Uterus (tissue), 2 donors: ENCODE results near the gene DNASE1L1.

Experiments
- POLR2A ChIP-seq, 2 donors: fragments of 450-650 bp; IDR thresholded peaks; one replicate each; pipeline ENCODE4 v1.6.1; 2016; ENCODE audit warnings: antibody characterized with exemption in 2 of 2, mild to moderate bottlenecking in 1 of 2, moderate library complexity in 1 of 2
- TF ChIP-seq, protein P1 (sequence below), 4 experiments: fragments of 200-600 bp in 2 of 4; fragments of 450-650 bp in 2 of 4; sonication (generic) in 2 of 4; IDR thresholded peaks; one replicate each; pipeline ENCODE4 v1.5.1; 2016 to 2019; ENCODE audit warnings: antibody characterized with exemption in 4 of 4, mild to moderate bottlenecking in 2 of 4, moderate library complexity in 1 of 4

- TF ChIP-seq POLR2A (IDR thresholded peaks at IDR 0.05): no peak
- TF ChIP-seq, protein P1, sequence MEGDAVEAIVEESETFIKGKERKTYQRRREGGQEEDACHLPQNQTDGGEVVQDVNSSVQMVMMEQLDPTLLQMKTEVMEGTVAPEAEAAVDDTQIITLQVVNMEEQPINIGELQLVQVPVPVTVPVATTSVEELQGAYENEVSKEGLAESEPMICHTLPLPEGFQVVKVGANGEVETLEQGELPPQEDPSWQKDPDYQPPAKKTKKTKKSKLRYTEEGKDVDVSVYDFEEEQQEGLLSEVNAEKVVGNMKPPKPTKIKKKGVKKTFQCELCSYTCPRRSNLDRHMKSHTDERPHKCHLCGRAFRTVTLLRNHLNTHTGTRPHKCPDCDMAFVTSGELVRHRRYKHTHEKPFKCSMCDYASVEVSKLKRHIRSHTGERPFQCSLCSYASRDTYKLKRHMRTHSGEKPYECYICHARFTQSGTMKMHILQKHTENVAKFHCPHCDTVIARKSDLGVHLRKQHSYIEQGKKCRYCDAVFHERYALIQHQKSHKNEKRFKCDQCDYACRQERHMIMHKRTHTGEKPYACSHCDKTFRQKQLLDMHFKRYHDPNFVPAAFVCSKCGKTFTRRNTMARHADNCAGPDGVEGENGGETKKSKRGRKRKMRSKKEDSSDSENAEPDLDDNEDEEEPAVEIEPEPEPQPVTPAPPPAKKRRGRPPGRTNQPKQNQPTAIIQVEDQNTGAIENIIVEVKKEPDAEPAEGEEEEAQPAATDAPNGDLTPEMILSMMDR (IDR thresholded peaks at IDR 0.05): no peak
Measured at GRCh38 chrX:154363706-154364439, 45.2 kb downstream of the DNASE1L1 start.
